Suprapubic skin (tissue), 4 donors: ENCODE data around the gene ATXN7. TPM values are rescaled to one million over a fixed set of nuclear protein-coding genes. Genes with fewer than 3 reads are reported as not detected.
A peak's percentile ranks its signal among the peaks of the same experiment; 100 is the strongest.

Source experiments
- DNase-seq, 2 donors: peaks; one replicate each; pipeline ENCODE4 v3.0.0-alpha.2; 2019; ENCODE audit warnings: low spot score in 2 of 2
- H3K27ac ChIP-seq: fragments of 200-600 bp; sonication (generic); one replicate; pipeline ENCODE4 v1.5.1; 2019
- H3K27me3 ChIP-seq: fragments of 200-600 bp; sonication (generic); one replicate; pipeline ENCODE4 v1.5.1; 2019
- H3K36me3 ChIP-seq: fragments of 200-600 bp; sonication (generic); one replicate; pipeline ENCODE4 v1.5.1; 2019
- H3K4me1 ChIP-seq: fragments of 200-600 bp; sonication (generic); one replicate; pipeline ENCODE4 v1.5.1; 2019
- H3K4me3 ChIP-seq: fragments of 200-600 bp; sonication (generic); one replicate; pipeline ENCODE4 v1.5.1; 2019; ENCODE audit warnings: mild to moderate bottlenecking
- H3K9me3 ChIP-seq: fragments of 200-600 bp; sonication (generic); one replicate; pipeline ENCODE4 v1.5.1; 2019
- EP300 ChIP-seq: sonication (generic); formaldehyde crosslinking; IDR thresholded peaks from one replicate; pipeline ENCODE4 v1.6.1; 2017; ENCODE audit warnings: antibody characterized with exemption
- POLR2A ChIP-seq, 2 donors: fragments of 450-650 bp; IDR thresholded peaks; one replicate each; pipeline ENCODE4 v1.6.1; 2017; ENCODE audit warnings: antibody characterized with exemption in 2 of 2, mild to moderate bottlenecking in 2 of 2, moderate library complexity in 2 of 2
- POLR2AphosphoS5 ChIP-seq, 3 donors: sonication (generic); formaldehyde crosslinking; IDR thresholded peaks; one replicate each; pipeline ENCODE4 v1.6.1; 2017; ENCODE audit warnings: antibody characterized with exemption in 3 of 3
- WGBS: methylation state at CpG from one replicate; pipeline ENCODE4 v1.1.5; 2018; 5-methylcytosine and 5-hydroxymethylcytosine counted together
- total RNA-seq, 4 donors: library from RNA; depleted of rRNA; stranded (reverse); fragments of >200 nt; gene quantifications; one replicate each; pipeline ENCODE4 v1.1.0, GENCODE V29; 2016
- TF ChIP-seq, protein P1 (sequence below), 2 donors: fragments of 200-600 bp in 1 of 2; fragments of 450-650 bp in 1 of 2; sonication (generic) in 1 of 2; IDR thresholded peaks; one replicate each; pipeline ENCODE4 v1.5.1; 2016 to 2019; ENCODE audit warnings: antibody characterized with exemption in 2 of 2, mild to moderate bottlenecking in 1 of 2, moderate library complexity in 1 of 2

The ATXN7 gene
- total RNA-seq, 4 donors from 2014 or later: 22.9 to 101 (median 44.2) TPM

GRCh38 chr3:63970631-63971475 lies 107.2 kb downstream of the ATXN7 start:
- peaks cover 69% of the 10 kb centered on the region for H3K4me1 ChIP-seq
- no peaks in the 10 kb centered on the region for H3K36me3 ChIP-seq
- H3K27me3 ChIP-seq: no peaks in the 10 kb centered on the region
- TF ChIP-seq, protein P1, sequence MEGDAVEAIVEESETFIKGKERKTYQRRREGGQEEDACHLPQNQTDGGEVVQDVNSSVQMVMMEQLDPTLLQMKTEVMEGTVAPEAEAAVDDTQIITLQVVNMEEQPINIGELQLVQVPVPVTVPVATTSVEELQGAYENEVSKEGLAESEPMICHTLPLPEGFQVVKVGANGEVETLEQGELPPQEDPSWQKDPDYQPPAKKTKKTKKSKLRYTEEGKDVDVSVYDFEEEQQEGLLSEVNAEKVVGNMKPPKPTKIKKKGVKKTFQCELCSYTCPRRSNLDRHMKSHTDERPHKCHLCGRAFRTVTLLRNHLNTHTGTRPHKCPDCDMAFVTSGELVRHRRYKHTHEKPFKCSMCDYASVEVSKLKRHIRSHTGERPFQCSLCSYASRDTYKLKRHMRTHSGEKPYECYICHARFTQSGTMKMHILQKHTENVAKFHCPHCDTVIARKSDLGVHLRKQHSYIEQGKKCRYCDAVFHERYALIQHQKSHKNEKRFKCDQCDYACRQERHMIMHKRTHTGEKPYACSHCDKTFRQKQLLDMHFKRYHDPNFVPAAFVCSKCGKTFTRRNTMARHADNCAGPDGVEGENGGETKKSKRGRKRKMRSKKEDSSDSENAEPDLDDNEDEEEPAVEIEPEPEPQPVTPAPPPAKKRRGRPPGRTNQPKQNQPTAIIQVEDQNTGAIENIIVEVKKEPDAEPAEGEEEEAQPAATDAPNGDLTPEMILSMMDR (IDR thresholded peaks at IDR 0.05): no peak
- no peak for TF ChIP-seq EP300
- TF ChIP-seq POLR2AphosphoS5 (IDR thresholded peaks at IDR 0.05): no peak
- no peak for TF ChIP-seq POLR2A (IDR thresholded peaks at IDR 0.05)
- H3K4me3 ChIP-seq: no peak overlapping the region
- no peak for DNase-seq
- peak overlapping the region; percentile 6 for H3K27ac ChIP-seq
- WGBS: 52% methylated on average over 11 of the region's 11 CpGs
- no peaks in the 10 kb centered on the region for H3K9me3 ChIP-seq

DNA sequence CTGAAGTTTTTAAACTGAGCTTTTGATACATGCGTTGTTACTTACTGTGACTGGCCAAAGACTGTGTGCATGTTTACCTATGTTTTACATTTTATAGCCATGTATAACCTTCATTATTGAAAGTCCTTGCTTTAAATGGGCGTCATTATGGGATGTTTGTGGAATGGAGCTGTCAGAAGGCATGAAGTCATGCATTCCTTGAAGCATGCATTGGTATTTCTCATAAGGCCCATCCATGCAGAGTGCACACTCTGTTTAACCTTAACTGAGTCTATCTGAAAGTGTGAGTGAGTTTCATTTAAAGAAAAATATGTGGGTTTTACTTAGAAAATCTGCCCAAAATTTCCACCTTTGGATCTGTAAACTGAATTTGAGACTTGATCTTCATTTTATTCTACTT lies 108.5 kb downstream of the ATXN7 start:
- no peaks in the 10 kb centered on the region for H3K36me3 ChIP-seq

DNA sequence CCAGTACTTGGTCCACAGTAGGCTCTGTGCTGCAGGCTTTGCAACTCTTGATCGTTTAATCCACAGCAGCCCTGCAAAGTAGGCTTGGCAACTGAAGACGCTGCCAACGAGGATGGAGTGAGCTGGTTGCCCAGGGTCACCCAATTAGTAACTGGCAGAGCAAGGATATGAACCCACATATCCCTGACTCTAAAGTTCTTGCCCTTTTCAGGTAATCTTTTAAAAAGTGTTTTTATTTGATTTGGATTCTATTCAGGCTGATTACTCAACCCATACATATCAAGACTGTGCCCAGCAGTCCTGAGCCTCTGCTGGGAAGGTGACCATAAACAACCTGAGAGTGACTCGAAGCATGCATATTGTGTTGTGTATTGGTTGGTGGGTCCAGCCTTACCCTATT lies 109.3 kb downstream of the ATXN7 start:
- TF ChIP-seq POLR2A (IDR thresholded peaks at IDR 0.05): no peak
- no peak for TF ChIP-seq EP300
- TF ChIP-seq, protein P1 (IDR thresholded peaks at IDR 0.05): no peak
- no peak for TF ChIP-seq POLR2AphosphoS5 (IDR thresholded peaks at IDR 0.05)
- Histone ChIP-seq H3K9me3 (no peaks in the 10 kb centered on the region), H3K27ac (no peak overlapping the region), H3K4me3 (no peak overlapping the region), H3K36me3 (no peaks in the 10 kb centered on the region), H3K27me3 (no peaks in the 10 kb centered on the region), H3K4me1 (peaks cover 75% of the 10 kb centered on the region)
- WGBS: 80% methylated on average over 4 of the region's 4 CpGs
- DNase-seq: no peak

More for the DNA sequence above, 108.5 kb downstream of the ATXN7 start:
- TF ChIP-seq, protein P1 (IDR thresholded peaks at IDR 0.05): no peak
- no peak for TF ChIP-seq POLR2A (IDR thresholded peaks at IDR 0.05)
- no peak for TF ChIP-seq EP300
- no peak for TF ChIP-seq POLR2AphosphoS5 (IDR thresholded peaks at IDR 0.05)
- WGBS: 68% methylated on average over 2 of the region's 2 CpGs
- Histone ChIP-seq H3K27me3 (no peaks in the 10 kb centered on the region), H3K4me1 (peaks cover 75% of the 10 kb centered on the region), H3K4me3 (no peak overlapping the region), H3K27ac (no peak overlapping the region), H3K9me3 (no peaks in the 10 kb centered on the region)
- DNase-seq: no peak

- Histone ChIP-seq H3K4me1 (peaks cover 75% of the 10 kb centered on the region), H3K9me3 (no peaks in the 10 kb centered on the region), H3K27ac (no peak overlapping the region)
Observed at GRCh38 chr3:63973406-63973805, 109.7 kb downstream of the ATXN7 start.

DNA sequence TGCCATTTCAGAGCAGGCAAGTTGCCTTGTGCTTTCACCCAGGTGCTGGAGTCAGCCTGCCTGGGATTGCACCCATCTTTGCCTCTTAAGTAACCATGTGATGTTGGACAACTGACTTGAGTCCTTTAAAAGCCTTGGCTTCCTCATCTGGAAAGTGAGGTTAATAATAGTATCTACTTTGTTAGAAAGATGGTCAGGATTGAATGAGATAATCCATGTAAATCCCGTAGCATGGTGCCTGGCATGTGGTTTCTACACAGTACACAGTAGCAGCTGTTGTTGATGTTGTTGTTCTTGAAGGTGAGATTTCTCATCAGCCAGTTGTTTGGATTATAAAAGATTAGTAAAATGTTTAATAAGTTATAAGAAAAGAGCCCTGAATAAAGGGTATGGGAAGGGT lies 110.8 kb downstream of the ATXN7 start:
- no peaks in the 10 kb centered on the region for H3K27me3 ChIP-seq
- no peaks in the 10 kb centered on the region for H3K9me3 ChIP-seq
- H3K27ac ChIP-seq: no peak overlapping the region
- TF ChIP-seq EP300 (no peak), POLR2A (IDR thresholded peaks at IDR 0.05) (no peak)
- peaks cover 76% of the 10 kb centered on the region for H3K4me1 ChIP-seq
- H3K36me3 ChIP-seq: no peaks in the 10 kb centered on the region
- 91% methylated on average over 1 of the region's 1 CpG for WGBS
- no peak overlapping the region for H3K4me3 ChIP-seq
- DNase-seq: no peak

More at GRCh38 chr3:63973406-63973805, 109.7 kb downstream of the ATXN7 start:
- Histone ChIP-seq H3K27me3 (no peaks in the 10 kb centered on the region), H3K4me3 (no peak overlapping the region), H3K36me3 (no peaks in the 10 kb centered on the region)
- DNase-seq: no peak
- no peak for TF ChIP-seq POLR2A (IDR thresholded peaks at IDR 0.05)
- 89% methylated on average over 8 of the region's 8 CpGs for WGBS

GRCh38 chr3:63975723-63976122 lies 112.1 kb downstream of the ATXN7 start:
- Histone ChIP-seq H3K4me1 (peaks cover 66% of the 10 kb centered on the region), H3K27me3 (no peaks in the 10 kb centered on the region), H3K4me3 (peak overlapping the region; percentile 11), H3K9me3 (no peaks in the 10 kb centered on the region), H3K36me3 (peaks cover 8% of the 10 kb centered on the region), H3K27ac (peak overlapping the region; percentile 81)
- peak in 1 of 3 donors; percentile 51 for TF ChIP-seq POLR2AphosphoS5 (IDR thresholded peaks at IDR 0.05)
- no peak for TF ChIP-seq EP300
- 48% methylated on average over 3 of the region's 3 CpGs for WGBS
- DNase-seq: peak in 1 of 2 donors; percentile 81
